Raji (cell line): ENCODE measurements around the gene GALNT1.

Experiments
- POLR2A ChIP-seq: IDR thresholded peaks from 2 replicates; pipeline ENCODE4 v1.6.1; 2011; ENCODE audit warnings: low read depth, low read length, control low read depth; ENCODE audit not compliant: insufficient read depth

GALNT1 gene

GRCh38 chr18:35731701-35732100 is 150.2 kb downstream of the GALNT1 start:
- no peak for TF ChIP-seq POLR2A

- no peak for TF ChIP-seq POLR2A
These were observed 150.6 kb downstream of the GALNT1 start for GRCh38 chr18:35732162-35732561.

- no peak for TF ChIP-seq POLR2A
These were observed 151.1 kb downstream of the GALNT1 start for GRCh38 chr18:35732636-35733035.

- TF ChIP-seq POLR2A, result no peak
These were observed 151.9 kb downstream of the GALNT1 start for GRCh38 chr18:35733408-35733807.

GRCh38 chr18:35736696-35737095 is 155.2 kb downstream of the GALNT1 start:
- TF ChIP-seq POLR2A, result no peak

- TF ChIP-seq POLR2A, result no peak
These were observed 158.2 kb downstream of the GALNT1 start for GRCh38 chr18:35739778-35740177.

GRCh38 chr18:35740656-35741055 is 159.1 kb downstream of the GALNT1 start:
- no peak for TF ChIP-seq POLR2A

GRCh38 chr18:35743916-35744315 is 162.4 kb downstream of the GALNT1 start:
- no peak for TF ChIP-seq POLR2A

- no peak for TF ChIP-seq POLR2A
These were observed 164.3 kb downstream of the GALNT1 start for GRCh38 chr18:35745814-35746213.

GRCh38 chr18:35746826-35747339 is 165.3 kb downstream of the GALNT1 start:
- TF ChIP-seq POLR2A, result no peak

- no peak for TF ChIP-seq POLR2A
These were observed 166.4 kb downstream of the GALNT1 start for GRCh38 chr18:35747894-35748472.

GRCh38 chr18:35749701-35750100 is 168.2 kb downstream of the GALNT1 start:
- TF ChIP-seq POLR2A, result no peak

GRCh38 chr18:35750929-35751328 is 169.4 kb downstream of the GALNT1 start:
- TF ChIP-seq POLR2A, result no peak

- no peak for TF ChIP-seq POLR2A
These were observed 171.9 kb downstream of the GALNT1 start for GRCh38 chr18:35753306-35753910.

GRCh38 chr18:35754464-35754863 is 172.9 kb downstream of the GALNT1 start:
- no peak for TF ChIP-seq POLR2A

GRCh38 chr18:35755369-35755768 is 173.8 kb downstream of the GALNT1 start:
- TF ChIP-seq POLR2A, result no peak
